SK-N-MC (cell line): ENCODE data around the gene CHMP6.

Experiments used
- EZH2 ChIP-seq: fragments of 200-600 bp; sonication (generic); IDR thresholded peaks from one replicate; pipeline ENCODE4 v1.6.1; 2017; ENCODE audit warnings: antibody characterized with exemption
- POLR2AphosphoS5 ChIP-seq: IDR thresholded peaks from 2 replicates; pipeline ENCODE4 v1.6.1; 2012; ENCODE audit warnings: mild to moderate bottlenecking, low read depth, low read length, borderline replicate concordance

- TF ChIP-seq POLR2AphosphoS5 = no peak
- TF ChIP-seq EZH2 = no peak
These were observed 5.0 kb downstream of the CHMP6 start for GRCh38 chr17:80996422-80997305.
